Measurements from ENCODE around the gene IMMP2L.
A peak's percentile ranks its signal among the peaks of the same experiment; 100 is the strongest.

The IMMP2L gene

GRCh38 chr7:111192614-111193413 lies 369.5 kb downstream of the IMMP2L start:
- peaks cover 6% of the 10 kb centered on the region for H3K36me3 Mint-ChIP-seq (ENCODE audit: low read depth)
- H3K9me3 Mint-ChIP-seq, result peaks cover 4% of the 10 kb centered on the region
- no peak for DNase-seq
- H3K4me3 Mint-ChIP-seq, result no peak overlapping the region
- no peaks in the 10 kb centered on the region for H3K27me3 Mint-ChIP-seq
- H3K4me1 Mint-ChIP-seq (ENCODE audit: low read depth), result peaks cover 2% of the 10 kb centered on the region
- no peak overlapping the region for H3K27ac Mint-ChIP-seq

DNA sequence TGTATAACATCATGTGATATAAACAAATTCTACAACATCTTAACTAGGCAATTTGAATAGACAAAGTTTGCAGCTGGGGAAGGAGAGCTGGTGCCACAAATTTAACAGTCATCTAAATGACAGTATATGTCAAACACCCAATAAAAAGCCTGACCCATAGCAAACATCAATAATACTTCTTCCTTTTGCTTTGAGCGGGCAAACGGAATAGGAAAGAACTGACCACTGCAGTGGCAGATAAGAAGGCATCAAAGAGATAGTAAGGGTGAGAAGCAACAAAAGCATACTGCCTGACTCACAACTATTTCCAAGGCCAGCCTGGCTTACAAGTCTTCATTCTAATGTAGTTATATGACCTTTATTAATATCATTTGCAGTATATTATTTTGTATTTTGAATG lies 371.5 kb downstream of the IMMP2L start:
- Mint-ChIP-seq H3K36me3 (ENCODE audit: low read depth) (peaks cover 3% of the 10 kb centered on the region), H3K9me3 (peaks cover 4% of the 10 kb centered on the region), H3K27me3 (no peaks in the 10 kb centered on the region), H3K27ac (no peak overlapping the region), H3K4me3 (no peak overlapping the region), H3K4me1 (ENCODE audit: low read depth) (no peaks in the 10 kb centered on the region)
- no peak for DNase-seq

GRCh38 chr7:111184987-111185386 lies 377.3 kb downstream of the IMMP2L start:
- Mint-ChIP-seq H3K9me3 (peaks cover 4% of the 10 kb centered on the region), H3K36me3 (ENCODE audit: low read depth) (peaks cover 11% of the 10 kb centered on the region), H3K27ac (no peak overlapping the region), H3K27me3 (no peaks in the 10 kb centered on the region), H3K4me1 (ENCODE audit: low read depth) (peaks cover 5% of the 10 kb centered on the region), H3K4me3 (no peak overlapping the region)
- no peak for DNase-seq

GRCh38 chr7:111183321-111183720 lies 379.0 kb downstream of the IMMP2L start:
- no peaks in the 10 kb centered on the region for H3K27me3 Mint-ChIP-seq
- H3K9me3 Mint-ChIP-seq, result no peaks in the 10 kb centered on the region
- peaks cover 6% of the 10 kb centered on the region for H3K4me1 Mint-ChIP-seq (ENCODE audit: low read depth)
- no peak overlapping the region for H3K4me3 Mint-ChIP-seq
- no peak overlapping the region for H3K27ac Mint-ChIP-seq
- H3K36me3 Mint-ChIP-seq (ENCODE audit: low read depth), result peaks cover 15% of the 10 kb centered on the region
- DNase-seq, result no peak

DNA sequence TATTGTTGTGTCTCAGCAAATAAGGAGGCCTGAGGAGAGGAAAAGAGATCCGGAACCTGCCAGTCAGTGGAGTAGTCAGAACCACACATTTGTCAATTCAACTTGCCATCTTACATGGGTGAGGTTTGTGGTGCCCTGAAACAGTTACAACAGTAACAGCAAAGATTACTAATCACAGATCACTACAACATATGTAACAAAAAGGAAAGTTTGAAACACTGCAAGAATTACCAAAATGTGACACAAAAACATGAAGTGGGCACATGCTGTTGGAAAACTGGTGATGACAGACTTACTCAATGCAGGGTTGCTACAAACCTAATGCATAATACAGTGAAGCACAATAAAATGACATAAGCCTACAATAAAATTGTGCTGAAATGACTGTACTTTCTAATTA lies 382.0 kb downstream of the IMMP2L start:
- H3K36me3 Mint-ChIP-seq (ENCODE audit: low read depth), result peaks cover 13% of the 10 kb centered on the region
- peak overlapping the region; percentile 47 for H3K27ac Mint-ChIP-seq
- no peak overlapping the region for H3K4me3 Mint-ChIP-seq
- H3K27me3 Mint-ChIP-seq, result no peaks in the 10 kb centered on the region
- DNase-seq, result no peak
- H3K4me1 Mint-ChIP-seq (ENCODE audit: low read depth), result peaks cover 17% of the 10 kb centered on the region
- H3K9me3 Mint-ChIP-seq, result no peaks in the 10 kb centered on the region

DNA sequence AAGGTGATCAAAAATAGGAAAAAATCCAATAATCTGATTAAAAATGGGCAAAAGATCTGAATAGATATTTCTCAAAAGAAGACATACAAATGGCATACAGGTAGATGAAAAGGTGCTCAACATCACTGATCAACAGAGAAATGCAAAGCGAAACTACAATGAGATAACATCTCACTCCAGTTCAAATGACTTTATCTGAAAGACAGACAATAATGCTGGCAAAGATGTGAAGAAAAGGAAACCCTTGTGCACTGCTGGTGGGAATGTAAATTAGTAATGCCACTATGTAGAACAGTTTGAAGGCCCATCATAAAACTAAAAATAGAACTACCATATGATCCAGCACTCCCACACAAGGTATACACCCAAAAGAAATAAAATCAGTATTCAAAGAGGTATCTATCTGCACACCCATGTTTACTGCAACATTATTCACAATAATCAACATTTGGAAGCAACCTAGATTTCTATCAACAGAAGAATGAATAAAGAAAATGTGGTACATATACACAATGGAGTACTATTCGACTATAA lies 386.3 kb downstream of the IMMP2L start:
- H3K4me3 Mint-ChIP-seq, result no peak overlapping the region
- no peak for DNase-seq

DNA sequence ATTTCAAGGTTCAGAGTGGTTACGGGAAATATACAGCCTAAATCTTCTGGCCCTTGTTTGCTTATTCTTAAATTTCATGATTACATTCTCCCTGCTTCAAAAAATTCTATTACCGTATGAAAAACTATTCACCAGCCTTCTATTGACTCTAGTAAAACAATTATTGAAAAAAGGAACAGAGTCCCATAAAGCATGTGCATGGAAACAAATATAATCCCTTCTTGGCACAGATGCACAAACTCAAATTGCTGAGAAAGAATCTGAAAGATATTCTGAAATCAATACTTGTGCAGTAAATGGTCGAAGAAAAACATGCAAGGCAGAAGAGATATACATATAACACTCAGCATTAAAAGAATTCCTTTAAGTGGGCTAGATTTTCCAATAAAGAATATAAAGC lies 387.8 kb downstream of the IMMP2L start:
- peaks cover 12% of the 10 kb centered on the region for H3K4me1 Mint-ChIP-seq (ENCODE audit: low read depth)
- no peak overlapping the region for H3K27ac Mint-ChIP-seq
- peaks cover 4% of the 10 kb centered on the region for H3K36me3 Mint-ChIP-seq (ENCODE audit: low read depth)
- no peak overlapping the region for H3K4me3 Mint-ChIP-seq
- no peak for DNase-seq
- no peaks in the 10 kb centered on the region for H3K9me3 Mint-ChIP-seq
- H3K27me3 Mint-ChIP-seq, result no peaks in the 10 kb centered on the region

More for the DNA sequence above, 386.3 kb downstream of the IMMP2L start:
- Mint-ChIP-seq H3K27ac (no peak overlapping the region), H3K4me1 (ENCODE audit: low read depth) (peaks cover 19% of the 10 kb centered on the region), H3K36me3 (ENCODE audit: low read depth) (peaks cover 6% of the 10 kb centered on the region), H3K9me3 (no peaks in the 10 kb centered on the region), H3K27me3 (no peaks in the 10 kb centered on the region)

DNA sequence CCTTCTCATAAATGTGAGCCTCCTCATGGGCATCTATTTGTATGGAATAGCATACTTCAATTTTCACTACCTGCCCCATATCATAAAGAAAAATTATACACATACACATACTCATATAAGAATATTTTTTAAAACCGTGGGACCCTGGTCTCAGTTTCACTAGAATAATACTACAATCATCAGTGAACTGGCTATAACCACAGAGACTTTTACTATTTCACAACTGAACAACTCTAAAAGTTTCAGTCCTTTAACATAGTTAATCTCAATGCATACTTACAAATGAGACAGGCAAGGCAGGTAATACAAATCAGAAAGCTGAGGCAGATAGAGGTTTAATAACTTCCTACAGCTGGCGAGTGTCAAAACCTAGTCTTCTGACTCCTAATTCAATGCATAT lies 388.3 kb downstream of the IMMP2L start:
- Mint-ChIP-seq H3K27me3 (no peaks in the 10 kb centered on the region), H3K4me3 (no peak overlapping the region), H3K36me3 (ENCODE audit: low read depth) (peaks cover 4% of the 10 kb centered on the region), H3K4me1 (ENCODE audit: low read depth) (peaks cover 12% of the 10 kb centered on the region), H3K9me3 (no peaks in the 10 kb centered on the region), H3K27ac (no peak overlapping the region)
- no peak for DNase-seq

DNA sequence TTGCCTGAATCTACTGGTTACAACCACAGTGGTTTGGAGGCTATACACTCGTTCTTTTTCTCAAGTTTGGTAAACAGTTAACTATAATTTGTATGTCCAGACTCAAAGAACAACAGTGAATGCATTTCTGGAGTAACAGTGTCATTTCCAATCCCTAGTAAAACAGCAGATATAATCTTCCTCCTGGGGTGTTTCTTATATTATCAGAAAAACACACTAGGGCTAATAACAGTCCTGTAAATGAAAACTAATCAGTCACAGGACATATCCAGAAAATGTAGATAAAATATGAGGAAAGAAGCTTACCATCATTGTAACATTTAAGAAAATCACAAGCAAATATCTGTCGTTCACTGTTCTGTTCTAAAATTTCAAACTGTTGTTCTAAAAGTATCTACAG lies 388.8 kb downstream of the IMMP2L start:
- Mint-ChIP-seq H3K9me3 (no peaks in the 10 kb centered on the region), H3K27me3 (no peaks in the 10 kb centered on the region), H3K4me1 (ENCODE audit: low read depth) (peaks cover 12% of the 10 kb centered on the region), H3K4me3 (no peak overlapping the region), H3K36me3 (ENCODE audit: low read depth) (peaks cover under 1% of the 10 kb centered on the region), H3K27ac (no peak overlapping the region)
- DNase-seq, result no peak

DNA sequence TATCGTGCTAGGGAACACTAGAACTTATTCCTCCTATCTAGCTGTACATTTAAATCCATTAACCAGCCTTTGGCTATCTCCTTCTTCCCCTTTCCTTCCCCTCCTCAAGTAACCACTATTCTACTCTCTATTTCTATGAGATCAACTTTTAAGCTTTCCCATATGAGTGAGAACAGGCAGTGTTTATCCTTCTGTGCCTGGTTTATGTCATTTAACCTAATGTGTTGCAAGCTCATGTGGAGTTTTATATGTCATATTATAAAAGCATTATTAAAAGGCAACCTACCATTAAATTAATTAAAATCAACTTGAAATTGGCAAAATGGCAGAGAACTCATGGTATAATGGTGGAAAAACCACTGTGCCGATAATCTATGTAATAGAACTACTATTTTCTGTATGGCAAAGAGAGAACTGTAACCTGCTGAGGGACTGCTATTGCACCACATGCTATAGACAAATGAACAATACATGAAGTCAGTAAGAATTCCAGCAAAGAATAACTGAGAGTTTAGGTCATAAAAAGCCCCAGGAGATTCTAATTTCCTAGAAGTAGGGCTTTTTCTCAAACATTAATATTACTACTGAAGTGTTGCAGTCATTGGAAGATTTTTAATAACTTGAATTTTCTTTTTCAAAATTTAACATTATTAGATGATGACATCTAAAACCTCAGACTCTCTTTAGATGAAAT lies 389.6 kb downstream of the IMMP2L start:
- no peaks in the 10 kb centered on the region for H3K36me3 Mint-ChIP-seq (ENCODE audit: low read depth)
- no peaks in the 10 kb centered on the region for H3K9me3 Mint-ChIP-seq
- no peak for DNase-seq
- peaks cover 12% of the 10 kb centered on the region for H3K4me1 Mint-ChIP-seq (ENCODE audit: low read depth)
- H3K27me3 Mint-ChIP-seq, result no peaks in the 10 kb centered on the region
- H3K4me3 Mint-ChIP-seq, result no peak overlapping the region
- H3K27ac Mint-ChIP-seq, result no peak overlapping the region

GRCh38 chr7:111168182-111168581 lies 394.1 kb downstream of the IMMP2L start:
- Mint-ChIP-seq H3K4me1 (ENCODE audit: low read depth) (no peaks in the 10 kb centered on the region), H3K27me3 (no peaks in the 10 kb centered on the region), H3K36me3 (ENCODE audit: low read depth) (no peaks in the 10 kb centered on the region), H3K4me3 (no peak overlapping the region), H3K9me3 (no peaks in the 10 kb centered on the region), H3K27ac (no peak overlapping the region)
- DNase-seq, result no peak

- no peaks in the 10 kb centered on the region for H3K4me1 Mint-ChIP-seq (ENCODE audit: low read depth)
- H3K36me3 Mint-ChIP-seq (ENCODE audit: low read depth), result no peaks in the 10 kb centered on the region
- H3K27me3 Mint-ChIP-seq, result no peaks in the 10 kb centered on the region
- no peaks in the 10 kb centered on the region for H3K9me3 Mint-ChIP-seq
- H3K4me3 Mint-ChIP-seq, result no peak overlapping the region
- DNase-seq, result no peak
- no peak overlapping the region for H3K27ac Mint-ChIP-seq
These were observed 397.9 kb downstream of the IMMP2L start for GRCh38 chr7:111164442-111164841.

DNA sequence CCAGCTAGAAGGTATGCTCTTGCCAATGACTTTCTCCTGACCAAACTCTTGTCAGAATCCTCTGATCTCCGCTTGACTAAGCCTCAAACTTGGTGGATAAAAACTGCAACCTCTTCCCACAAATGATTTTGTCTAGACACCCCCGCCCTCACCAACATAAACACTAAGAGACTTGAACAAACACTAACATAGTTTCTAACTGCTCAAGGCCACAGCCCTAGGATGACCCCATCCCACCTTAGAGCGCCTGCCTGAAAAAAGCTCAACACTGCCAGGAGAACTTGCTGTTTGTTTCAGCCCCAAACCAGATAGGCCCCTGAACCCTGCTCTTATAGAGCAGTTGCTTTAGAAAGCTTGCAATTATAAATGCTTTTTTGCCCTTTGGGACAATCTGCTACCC lies 399.6 kb downstream of the IMMP2L start:
- H3K4me3 Mint-ChIP-seq, result no peak overlapping the region
- H3K27ac Mint-ChIP-seq, result no peak overlapping the region
- DNase-seq, result no peak
- no peaks in the 10 kb centered on the region for H3K9me3 Mint-ChIP-seq
- H3K36me3 Mint-ChIP-seq (ENCODE audit: low read depth), result no peaks in the 10 kb centered on the region
- no peaks in the 10 kb centered on the region for H3K27me3 Mint-ChIP-seq
- H3K4me1 Mint-ChIP-seq (ENCODE audit: low read depth), result no peaks in the 10 kb centered on the region

DNA sequence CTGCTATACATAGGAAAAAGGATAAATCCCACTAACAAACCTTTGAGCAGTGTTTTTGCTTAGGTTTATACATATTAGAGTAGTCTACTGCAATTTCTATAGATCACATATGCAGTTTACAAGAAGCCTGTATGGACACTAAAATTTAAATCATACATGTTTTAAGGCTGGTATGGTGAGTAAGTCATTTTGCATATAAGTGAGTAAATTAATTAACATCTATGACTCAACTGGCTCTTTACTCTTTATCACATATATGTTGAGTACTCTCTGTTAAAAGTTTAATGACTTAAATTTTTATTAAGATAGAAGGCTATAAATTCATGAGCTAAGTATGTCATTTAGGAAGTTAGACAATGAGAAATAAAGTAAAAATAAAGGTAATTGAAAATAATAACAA lies 402.0 kb downstream of the IMMP2L start:
- Mint-ChIP-seq H3K4me3 (no peak overlapping the region), H3K27ac (no peak overlapping the region), H3K4me1 (ENCODE audit: low read depth) (peaks cover 5% of the 10 kb centered on the region), H3K9me3 (peaks cover 2% of the 10 kb centered on the region), H3K36me3 (ENCODE audit: low read depth) (no peaks in the 10 kb centered on the region), H3K27me3 (no peaks in the 10 kb centered on the region)
- DNase-seq, result no peak

GRCh38 chr7:111159426-111159825 lies 402.9 kb downstream of the IMMP2L start:
- peaks cover 5% of the 10 kb centered on the region for H3K4me1 Mint-ChIP-seq (ENCODE audit: low read depth)
- DNase-seq, result no peak
- H3K27me3 Mint-ChIP-seq, result no peaks in the 10 kb centered on the region
- H3K27ac Mint-ChIP-seq, result no peak overlapping the region
- no peaks in the 10 kb centered on the region for H3K36me3 Mint-ChIP-seq (ENCODE audit: low read depth)
- no peak overlapping the region for H3K4me3 Mint-ChIP-seq
- H3K9me3 Mint-ChIP-seq, result peaks cover 2% of the 10 kb centered on the region

Data from activated T-cell treated with anti-CD3 and anti-CD28 coated beads, Interleukin-2, amount 50 U/mL, for 24 hours (primary cell).